GM19468 (cell line): ENCODE results near the gene ACOT7.
"Not testable (repeated sequence)": the region's sequence is repeated elsewhere in the genome, so short reads cannot be mapped to it uniquely, and the experiment has no call there.

ENCODE experiments used
- ATAC-seq: cut with Tn5 transposase; IDR thresholded peaks from one replicate; pipeline ENCODE4 v1.9.1; 2021; ENCODE audit warnings: mild to moderate bottlenecking, moderate library complexity, moderate number of reproducible peaks; ENCODE audit not compliant: unreplicated experiment; ENCODE audit errors: extremely low read depth

ACOT7 gene

GRCh38 chr1:6365047-6365446 is 28.5 kb downstream of the ACOT7 start:
- ATAC-seq = no peak

- not testable (repeated sequence) for ATAC-seq
These were observed 30.3 kb downstream of the ACOT7 start for GRCh38 chr1:6363085-6363884.

- ATAC-seq = no peak
These were observed 32.3 kb downstream of the ACOT7 start for GRCh38 chr1:6361124-6361775.

- ATAC-seq = no peak
These were observed 33.0 kb downstream of the ACOT7 start for GRCh38 chr1:6360517-6361070.

GRCh38 chr1:6360117-6360496 is 33.5 kb downstream of the ACOT7 start:
- ATAC-seq = peak; percentile 9

GRCh38 chr1:6359216-6360116 is 34.1 kb downstream of the ACOT7 start:
- peak; percentile 68 for ATAC-seq

- no peak for ATAC-seq
These were observed 34.8 kb downstream of the ACOT7 start for GRCh38 chr1:6358757-6359201.

GRCh38 chr1:6358144-6358624 is 35.4 kb downstream of the ACOT7 start:
- ATAC-seq = no peak

GRCh38 chr1:6357243-6357936 is 36.2 kb downstream of the ACOT7 start:
- no peak for ATAC-seq

GRCh38 chr1:6355621-6356020 is 37.9 kb downstream of the ACOT7 start:
- ATAC-seq = no peak

GRCh38 chr1:6354659-6355317 is 38.8 kb downstream of the ACOT7 start:
- no peak for ATAC-seq

- no peak for ATAC-seq
These were observed 39.5 kb downstream of the ACOT7 start for GRCh38 chr1:6353955-6354658.

- ATAC-seq = no peak
These were observed 40.0 kb downstream of the ACOT7 start for GRCh38 chr1:6353619-6353954.

- ATAC-seq = no peak
These were observed 41.4 kb downstream of the ACOT7 start for GRCh38 chr1:6352138-6352563.

- no peak for ATAC-seq
These were observed 42.0 kb downstream of the ACOT7 start for GRCh38 chr1:6351480-6352137.

GRCh38 chr1:6350416-6351088 is 43.0 kb downstream of the ACOT7 start:
- ATAC-seq = no peak

- no peak for ATAC-seq
These were observed 44.2 kb downstream of the ACOT7 start for GRCh38 chr1:6349254-6349943.
